Peyer's patch (tissue), 4 donors: ENCODE measurements around the gene TRIM10. TPM values are rescaled to one million over a fixed set of nuclear protein-coding genes. Genes with fewer than 3 reads are reported as not detected.

Source experiments
- DNase-seq, 3 donors: peaks; one replicate each; pipeline ENCODE4 v3.0.0-alpha.2; 2017 to 2019
- H3K27ac ChIP-seq, 4 donors: fragments of 200-600 bp; sonication (generic); one replicate each; pipeline ENCODE4 v1.5.1; 2016 to 2019
- H3K27me3 ChIP-seq, 2 donors: fragments of 200-600 bp; sonication (generic); one replicate each; pipeline ENCODE4 v1.5.1; 2019
- H3K36me3 ChIP-seq, 3 donors: fragments of 200-600 bp; sonication (generic); one replicate each; pipeline ENCODE4 v1.5.1; 2016 to 2019
- H3K4me1 ChIP-seq, 4 donors: fragments of 200-600 bp; sonication (generic); one replicate each; pipeline ENCODE4 v1.5.1; 2016 to 2019
- H3K4me3 ChIP-seq, 4 donors: fragments of 200-600 bp; sonication (generic); 1 replicate in 3 of 4; 2 replicates in 1 of 4; pipeline ENCODE4 v1.5.1; 2016 to 2019; ENCODE audit warnings: mild to moderate bottlenecking in 1 of 4
- H3K9me3 ChIP-seq, 4 donors: fragments of 200-600 bp; sonication (generic); one replicate each; pipeline ENCODE4 v1.5.1; 2016 to 2019; ENCODE audit warnings: mild to moderate bottlenecking in 1 of 4
- CTCF ChIP-seq, 6 experiments: fragments of 450-650 bp in 4 of 6; fragments of 200-600 bp in 2 of 6; sonication (generic) in 1 of 6; IDR thresholded peaks; one replicate each; pipeline ENCODE4 v1.5.1; 2017 to 2019; ENCODE audit warnings: antibody characterized with exemption in 6 of 6, mild to moderate bottlenecking in 3 of 6, moderate library complexity in 1 of 6
- POLR2A ChIP-seq, 2 donors: fragments of 450-650 bp; IDR thresholded peaks; one replicate each; pipeline ENCODE4 v1.5.1; 2017; ENCODE audit warnings: antibody characterized with exemption in 2 of 2, mild to moderate bottlenecking in 2 of 2, moderate library complexity in 2 of 2
- total RNA-seq, 4 donors: library from RNA; depleted of rRNA; stranded (reverse); fragments of >200 nt; gene quantifications; one replicate each; pipeline ENCODE4 v1.1.0, GENCODE V29; 2016

TRIM10 gene
- total RNA-seq, 4 donors from 2014 or later, result 2.5 to 7.4 (median 6.3) TPM

GRCh38 chr6:30194797-30195690 is 34.0 kb upstream of the TRIM10 start:
- Histone ChIP-seq H3K4me1 (no peaks in the 10 kb centered on the region), H3K36me3 (peaks cover 0 to 89% (median 0%) of the 10 kb centered on the region in 3 donors), H3K4me3 (no peak overlapping the region), H3K27me3 (no peaks in the 10 kb centered on the region), H3K27ac (no peak overlapping the region), H3K9me3 (no peaks in the 10 kb centered on the region)
- DNase-seq, result no peak
- TF ChIP-seq CTCF (IDR thresholded peaks at IDR 0.05) (no peak), POLR2A (IDR thresholded peaks at IDR 0.05) (no peak)

- no peak overlapping the region for H3K27ac ChIP-seq
- peaks cover 0 to 88% (median 0%) of the 10 kb centered on the region in 3 donors for H3K36me3 ChIP-seq
- H3K9me3 ChIP-seq, result no peaks in the 10 kb centered on the region
- no peak for DNase-seq
- no peak for TF ChIP-seq CTCF (IDR thresholded peaks at IDR 0.05)
- TF ChIP-seq POLR2A (IDR thresholded peaks at IDR 0.05), result no peak
- H3K27me3 ChIP-seq, result no peaks in the 10 kb centered on the region
- no peaks in the 10 kb centered on the region for H3K4me1 ChIP-seq
- no peak overlapping the region for H3K4me3 ChIP-seq
These were observed 31.1 kb upstream of the TRIM10 start for GRCh38 chr6:30192076-30192475.

- Histone ChIP-seq H3K9me3 (no peaks in the 10 kb centered on the region), H3K27ac (no peak overlapping the region), H3K27me3 (no peaks in the 10 kb centered on the region), H3K4me1 (no peaks in the 10 kb centered on the region), H3K4me3 (no peak overlapping the region), H3K36me3 (peaks cover 0 to 74% (median 0%) of the 10 kb centered on the region in 3 donors)
- TF ChIP-seq CTCF (IDR thresholded peaks at IDR 0.05), result no peak
- no peak for TF ChIP-seq POLR2A (IDR thresholded peaks at IDR 0.05)
- DNase-seq, result no peak
These were observed 27.5 kb upstream of the TRIM10 start for GRCh38 chr6:30188541-30188940.

GRCh38 chr6:30185846-30186484 is 25.0 kb upstream of the TRIM10 start:
- DNase-seq, result no peak
- Histone ChIP-seq H3K36me3 (peaks cover 0 to 52% (median 0%) of the 10 kb centered on the region in 3 donors), H3K9me3 (no peaks in the 10 kb centered on the region), H3K4me3 (no peak overlapping the region), H3K27ac (no peak overlapping the region), H3K27me3 (no peaks in the 10 kb centered on the region), H3K4me1 (no peaks in the 10 kb centered on the region)
- TF ChIP-seq POLR2A (IDR thresholded peaks at IDR 0.05) (no peak), CTCF (IDR thresholded peaks at IDR 0.05) (no peak)

GRCh38 chr6:30184417-30185031 is 23.5 kb upstream of the TRIM10 start:
- no peak for DNase-seq
- TF ChIP-seq POLR2A (IDR thresholded peaks at IDR 0.05) (no peak), CTCF (IDR thresholded peaks at IDR 0.05) (no peak)
- Histone ChIP-seq H3K4me3 (no peak overlapping the region), H3K27me3 (no peaks in the 10 kb centered on the region), H3K36me3 (peaks cover 0 to 40% (median 0%) of the 10 kb centered on the region in 3 donors), H3K4me1 (no peaks in the 10 kb centered on the region), H3K9me3 (no peaks in the 10 kb centered on the region), H3K27ac (no peak overlapping the region)
